Subcutaneous abdominal adipose tissue (tissue), 5 donors: Measurements from ENCODE around the gene IGSF6.
"Not testable (repeated sequence)": the region's sequence is repeated elsewhere in the genome, so short reads cannot be mapped to it uniquely, and the experiment has no call there.

Experiments used
- H3K27ac ChIP-seq: one replicate; pipeline ENCODE4 v1.7.0; 2013; ENCODE audit warnings: low read depth, mild to moderate bottlenecking, inconsistent platforms, low read length, moderate library complexity
- H3K27me3 ChIP-seq, 5 donors: one replicate each; pipeline ENCODE4 v1.7.0; 2013; ENCODE audit warnings: low read length in 5 of 5, inconsistent platforms in 1 of 5; ENCODE audit not compliant: control insufficient read depth in 5 of 5, insufficient read depth in 4 of 5
- H3K36me3 ChIP-seq, 5 donors: one replicate each; pipeline ENCODE4 v1.7.0; 2013; ENCODE audit warnings: low read length in 5 of 5; ENCODE audit not compliant: control insufficient read depth in 5 of 5, insufficient read depth in 5 of 5
- H3K4me1 ChIP-seq, 5 donors: one replicate each; pipeline ENCODE4 v1.7.0; 2013; ENCODE audit warnings: low read length in 5 of 5, mild to moderate bottlenecking in 3 of 5, moderate library complexity in 1 of 5; ENCODE audit not compliant: control insufficient read depth in 5 of 5, insufficient read depth in 5 of 5
- H3K4me3 ChIP-seq, 5 donors: one replicate each; pipeline ENCODE4 v1.7.0; 2013; ENCODE audit warnings: low read length in 5 of 5, low read depth in 1 of 5
- H3K9ac ChIP-seq, 5 donors: one replicate each; pipeline ENCODE4 v1.7.0; 2013; ENCODE audit warnings: low read length in 5 of 5, mild to moderate bottlenecking in 4 of 5, moderate library complexity in 3 of 5
- H3K9me3 ChIP-seq, 5 donors: one replicate each; pipeline ENCODE4 v1.7.0; 2013; ENCODE audit warnings: low read length in 5 of 5; ENCODE audit not compliant: control insufficient read depth in 5 of 5
- donor health status: healthy.
- donor health status: healthy.
- donor health status: healthy.
- donor health status: healthy.
- donor health status: healthy.

The IGSF6 gene

DNA sequence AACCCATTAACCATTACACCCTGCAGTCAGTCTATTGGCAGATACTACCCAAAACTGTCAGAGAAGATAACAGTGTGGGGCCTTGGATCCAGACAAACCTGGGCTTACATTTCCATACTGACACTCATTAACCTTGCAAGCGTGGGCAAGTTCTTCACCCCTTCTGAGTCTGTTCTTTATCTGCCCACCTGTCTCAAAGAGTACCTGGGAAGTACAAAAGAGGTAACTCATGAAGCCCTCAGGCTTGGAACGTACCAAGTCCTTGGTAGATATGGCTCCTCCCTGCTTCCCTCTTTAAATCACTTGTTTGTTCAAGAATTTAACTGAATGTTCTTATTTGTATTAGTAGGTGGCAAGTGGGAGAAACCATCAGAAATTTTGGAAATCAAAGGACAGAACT is 2.5 kb upstream of the IGSF6 start:
- H3K27me3 ChIP-seq, result no peaks in the 10 kb centered on the region
- H3K9me3 ChIP-seq, result no peaks in the 10 kb centered on the region
- H3K27ac ChIP-seq, result no peak overlapping the region
- H3K4me3 ChIP-seq, result no peak overlapping the region
- peaks cover 0 to 25% (median 14%) of the 10 kb centered on the region in 5 donors for H3K4me1 ChIP-seq
- H3K36me3 ChIP-seq, result peaks cover 6 to 13% (median 11%) of the 10 kb centered on the region in 5 donors
- H3K9ac ChIP-seq, result no peak overlapping the region

- Histone ChIP-seq H3K36me3 (peaks cover 6 to 13% (median 11%) of the 10 kb centered on the region in 5 donors), H3K4me3 (no peak overlapping the region), H3K9ac (no peak overlapping the region), H3K4me1 (peaks cover 0 to 25% (median 10%) of the 10 kb centered on the region in 5 donors), H3K9me3 (no peaks in the 10 kb centered on the region), H3K27ac (no peak overlapping the region), H3K27me3 (no peaks in the 10 kb centered on the region)
Observed at GRCh38 chr16:21654466-21654865, 2.1 kb upstream of the IGSF6 start.

GRCh38 chr16:21653571-21653970 is 1.2 kb upstream of the IGSF6 start:
- Histone ChIP-seq H3K27ac (no peak overlapping the region), H3K36me3 (peaks cover 7 to 15% (median 12%) of the 10 kb centered on the region in 5 donors), H3K27me3 (no peaks in the 10 kb centered on the region), H3K9ac (no peak overlapping the region), H3K9me3 (no peaks in the 10 kb centered on the region), H3K4me1 (peaks cover 0 to 31% (median 14%) of the 10 kb centered on the region in 5 donors), H3K4me3 (no peak overlapping the region)

DNA sequence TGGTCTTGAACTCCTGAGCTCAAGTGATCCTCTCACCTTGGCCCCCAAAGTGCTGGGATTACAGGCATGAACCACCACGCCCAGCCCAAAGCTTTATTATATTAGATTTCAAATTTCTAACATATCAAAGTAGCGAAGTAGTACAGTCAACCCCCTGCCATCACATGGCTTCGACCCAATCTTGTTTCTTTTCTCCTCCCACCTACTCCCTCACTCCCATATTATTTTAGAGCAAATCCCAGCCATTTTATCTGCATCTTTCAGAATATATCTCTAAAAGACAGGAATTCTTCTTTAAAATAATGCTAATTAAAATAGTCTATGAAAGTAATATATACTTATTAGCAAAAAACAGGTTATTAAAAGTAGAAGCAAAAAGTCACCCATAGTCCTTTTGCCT is 893 bp downstream of the IGSF6 start:
- Histone ChIP-seq H3K4me1 (peaks cover 0 to 35% (median 8%) of the 10 kb centered on the region in 5 donors), H3K9ac (peak overlapping the region in 1 of 5 donors; percentile 20), H3K27ac (no peak overlapping the region), H3K4me3 (peak overlapping the region in 2 of 5 donors; percentile 17 to 37), H3K9me3 (no peaks in the 10 kb centered on the region), H3K27me3 (no peaks in the 10 kb centered on the region), H3K36me3 (peaks cover 7 to 31% (median 12%) of the 10 kb centered on the region in 5 donors)

DNA sequence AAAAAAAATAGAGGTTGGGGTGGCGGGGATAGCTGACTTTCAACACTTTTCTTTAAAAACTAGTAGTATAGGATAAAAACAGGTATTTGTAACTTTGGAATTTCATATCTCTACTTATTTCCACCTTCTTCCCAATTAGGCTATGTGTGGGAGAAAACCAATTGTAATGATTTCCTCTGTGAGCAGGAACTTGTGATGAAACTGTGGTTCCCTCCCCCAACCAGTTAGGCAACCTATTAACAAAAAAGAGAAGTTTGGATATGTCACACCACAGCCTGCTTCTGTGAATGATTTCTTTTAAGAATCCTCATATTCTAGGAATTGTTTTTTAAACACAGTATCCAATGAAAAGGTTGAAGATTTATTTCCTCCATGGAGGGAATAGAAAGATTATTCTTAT is 1.9 kb downstream of the IGSF6 start:
- Histone ChIP-seq H3K4me3 (no peak overlapping the region), H3K4me1 (peaks cover 0 to 45% (median 18%) of the 10 kb centered on the region in 5 donors), H3K9me3 (no peaks in the 10 kb centered on the region), H3K9ac (no peak overlapping the region), H3K27ac (no peak overlapping the region), H3K27me3 (no peaks in the 10 kb centered on the region), H3K36me3 (peaks cover 4 to 28% (median 12%) of the 10 kb centered on the region in 5 donors)

DNA sequence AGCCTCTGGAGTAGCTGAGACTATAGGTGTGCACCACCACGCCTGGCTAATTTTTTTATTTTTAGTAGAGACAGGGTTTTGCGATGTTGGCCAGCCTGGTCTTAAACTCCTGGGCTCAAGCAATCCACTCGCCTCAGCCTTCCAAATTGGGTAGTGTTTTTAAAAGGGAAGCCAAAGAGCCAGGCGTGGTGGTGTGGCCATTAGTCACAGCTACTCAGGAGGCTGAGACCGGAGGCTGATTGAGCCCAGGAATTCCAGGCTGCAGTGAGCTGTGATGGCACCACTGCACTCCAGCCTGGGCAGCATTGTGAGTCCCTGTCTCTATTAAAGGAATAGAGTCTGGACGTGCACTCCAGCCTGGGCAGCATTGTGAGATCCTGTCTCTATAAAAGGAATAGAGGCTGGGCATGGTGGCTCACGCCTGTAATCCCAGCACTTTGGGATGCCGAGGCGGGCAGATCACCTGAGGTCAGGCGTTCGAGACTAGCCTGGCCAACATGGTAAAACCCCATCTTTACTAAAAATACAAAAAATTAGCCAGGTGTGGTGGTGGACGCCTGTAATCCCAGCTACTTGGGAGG is 2.5 kb downstream of the IGSF6 start:
- peak overlapping the region in 1 of 5 donors; percentile 26 for H3K4me3 ChIP-seq
- not testable (repeated sequence) for H3K9me3 ChIP-seq, H3K27ac ChIP-seq

GRCh38 chr16:21647562-21648164 is 4.7 kb downstream of the IGSF6 start:
- H3K36me3 ChIP-seq, result peaks cover 0 to 20% (median 6%) of the 10 kb centered on the region in 5 donors
- H3K9me3 ChIP-seq, result no peaks in the 10 kb centered on the region
- H3K27ac ChIP-seq, result no peak overlapping the region
- H3K27me3 ChIP-seq, result no peaks in the 10 kb centered on the region
- H3K4me1 ChIP-seq, result peaks cover 0 to 46% (median 17%) of the 10 kb centered on the region in 5 donors
- H3K9ac ChIP-seq, result no peak overlapping the region
- no peak overlapping the region for H3K4me3 ChIP-seq

More for the DNA sequence above, 2.5 kb downstream of the IGSF6 start:
- Histone ChIP-seq H3K36me3 (peaks cover under 1 to 23% (median 9%) of the 10 kb centered on the region in 5 donors), H3K4me1 (peaks cover 0 to 50% (median 22%) of the 10 kb centered on the region in 5 donors)
- H3K27me3 ChIP-seq, H3K9ac ChIP-seq: not testable (repeated sequence)

GRCh38 chr16:21646721-21647561 is 5.5 kb downstream of the IGSF6 start:
- Histone ChIP-seq H3K36me3 (peaks cover 0 to 20% (median 6%) of the 10 kb centered on the region in 5 donors), H3K4me1 (peaks cover 0 to 46% (median 17%) of the 10 kb centered on the region in 5 donors), H3K27ac (peak overlapping the region; percentile 55), H3K9me3 (no peaks in the 10 kb centered on the region), H3K27me3 (no peaks in the 10 kb centered on the region), H3K9ac (no peak overlapping the region), H3K4me3 (no peak overlapping the region)

GRCh38 chr16:21646091-21646490 is 6.3 kb downstream of the IGSF6 start:
- Histone ChIP-seq H3K4me3 (peak overlapping the region in 2 of 5 donors; percentile 34 to 39), H3K27ac (peak overlapping the region; percentile 55), H3K4me1 (peaks cover 0 to 46% (median 17%) of the 10 kb centered on the region in 5 donors), H3K27me3 (no peaks in the 10 kb centered on the region), H3K9ac (peak overlapping the region in 4 of 5 donors; percentile 1 to 43 (median 31)), H3K9me3 (no peaks in the 10 kb centered on the region), H3K36me3 (peaks cover 0 to 20% (median 6%) of the 10 kb centered on the region in 5 donors)
